Ramos (cell line): Measurements from ENCODE around the gene ADCY5.

Source experiments
- in situ Hi-C: fragments of 300-500 bp; cut with MboI; formaldehyde crosslinking; loops from one replicate; pipeline ENCODE4 v1.14.3; 2022; ENCODE audit warnings: low sequenced_read_pairs; ENCODE audit not compliant: unreplicated experiment

ADCY5 gene

DNA sequence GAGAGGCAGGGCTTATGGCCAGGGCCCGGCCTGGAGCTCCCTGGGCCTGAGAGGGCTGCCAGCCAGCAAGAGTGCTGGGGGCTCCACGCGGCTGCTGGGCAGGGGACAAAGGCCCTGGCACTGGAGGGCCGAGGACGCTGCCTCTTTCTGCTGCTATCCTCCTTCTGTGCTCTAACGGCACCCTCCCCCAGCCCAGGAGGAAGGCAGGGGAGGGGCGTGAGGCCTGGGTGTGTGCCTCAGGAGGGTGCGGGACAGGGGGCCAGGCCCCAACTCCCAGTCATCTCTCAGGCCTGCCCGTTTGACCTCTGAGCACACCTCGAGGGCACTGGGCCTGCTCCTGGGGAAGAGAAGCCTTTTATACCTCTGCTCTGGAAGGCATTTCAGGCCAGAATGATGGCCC lies 115.5 kb downstream of the ADCY5 start:
- in situ Hi-C loops: loop anchor here (25.0 kb wide), 1 partner anchor 154 kb away; no protein-coding TSS in a partner anchor

DNA sequence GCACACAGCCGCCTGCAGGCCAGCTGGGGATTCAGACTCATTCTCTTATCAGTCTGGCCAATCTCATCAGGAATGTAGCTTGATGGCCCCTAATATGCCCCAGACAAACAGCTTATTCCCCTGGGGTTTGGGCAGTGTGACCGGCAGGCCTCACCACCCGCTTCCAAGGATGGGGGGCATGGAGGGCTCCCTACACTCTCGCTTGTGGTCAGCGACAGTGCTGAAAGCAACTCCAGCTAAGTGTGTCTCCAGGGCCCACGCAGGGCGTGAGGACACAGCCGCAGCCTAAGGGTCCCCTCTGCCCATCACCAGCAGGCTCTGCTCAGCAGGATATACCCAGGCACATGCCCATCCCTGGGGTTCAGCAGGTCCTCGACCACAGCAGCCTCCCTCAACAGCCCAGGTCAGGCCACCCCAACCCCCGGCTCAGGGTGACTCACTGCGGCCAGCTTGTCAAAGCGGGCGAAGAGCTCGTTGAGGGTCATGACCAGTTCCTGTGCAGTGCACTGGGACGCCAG lies 116.7 kb downstream of the ADCY5 start:
- in situ Hi-C loops: loop anchor here (25.0 kb wide), 1 partner anchor 155 kb away; no protein-coding TSS in a partner anchor

DNA sequence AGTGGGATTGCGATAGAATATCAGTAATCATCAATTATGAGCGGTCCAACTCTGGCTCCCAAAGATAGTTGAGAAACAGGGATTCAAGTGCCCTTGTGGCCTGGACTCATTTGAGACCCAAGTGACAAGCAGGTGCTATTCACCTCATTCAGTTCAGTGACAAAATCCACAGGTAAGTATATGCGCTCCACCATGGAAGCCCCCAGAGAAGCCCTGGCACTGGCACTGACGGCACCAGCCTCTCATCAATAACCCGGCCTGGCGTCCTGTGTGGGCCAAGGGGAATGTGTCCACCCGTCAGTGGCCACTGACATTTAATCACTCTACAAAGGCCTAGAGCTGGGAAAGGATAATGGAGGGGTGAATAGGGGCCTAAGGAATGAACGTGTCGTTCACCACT lies 117.2 kb downstream of the ADCY5 start:
- in situ Hi-C loops: loop anchor here (25.0 kb wide), 1 partner anchor 156 kb away; no protein-coding TSS in a partner anchor

DNA sequence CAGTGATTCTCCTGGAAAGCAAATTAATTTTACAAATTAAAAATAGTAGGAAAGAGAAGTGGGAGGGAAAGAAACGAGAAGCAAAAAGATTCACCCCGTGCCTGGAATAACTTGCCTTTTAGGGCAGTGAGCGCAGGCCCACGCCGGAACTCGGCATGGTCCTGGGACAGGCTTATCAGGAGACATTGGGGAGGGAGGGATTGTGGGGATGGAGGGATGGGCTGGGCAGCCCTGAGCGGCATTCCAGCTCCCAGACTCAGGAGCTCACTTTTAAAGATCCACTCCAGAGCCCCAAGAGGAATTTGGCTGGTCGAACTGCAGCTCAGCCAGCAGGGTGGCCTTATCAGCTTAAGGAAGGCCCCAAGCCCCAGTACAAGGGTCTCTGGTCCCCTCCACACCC lies 117.9 kb downstream of the ADCY5 start:
- in situ Hi-C loops: loop anchor here (25.0 kb wide), 1 partner anchor 156 kb away; no protein-coding TSS in a partner anchor

DNA sequence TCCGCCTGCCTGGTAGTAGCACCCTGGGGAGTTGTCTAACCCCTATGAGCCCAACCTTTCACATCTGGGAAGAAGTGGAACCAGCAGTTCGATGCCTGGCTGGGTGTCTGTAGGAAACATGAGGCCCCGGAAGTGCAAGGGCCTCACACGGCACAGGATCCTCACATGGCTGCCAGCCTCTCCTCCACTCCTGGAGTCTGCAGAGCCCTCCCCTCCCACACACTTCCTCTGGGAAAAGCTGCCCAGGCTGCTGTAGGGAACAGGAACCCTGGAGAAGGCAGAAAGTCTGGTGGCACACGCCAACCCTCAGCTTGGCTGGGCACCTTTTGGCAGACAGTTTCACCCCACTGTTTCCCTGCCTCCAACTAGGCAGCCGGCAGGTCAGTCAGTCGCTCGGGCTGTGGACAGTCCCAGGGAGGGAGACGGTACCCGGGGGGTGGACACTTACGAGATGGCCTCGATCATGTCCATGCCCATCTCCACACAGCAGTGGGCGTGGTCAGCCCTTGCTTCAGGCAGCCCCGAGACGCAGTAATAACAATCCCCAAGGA lies 118.4 kb downstream of the ADCY5 start:
- in situ Hi-C loops: loop anchor here (25.0 kb wide), 1 partner anchor 157 kb away; no protein-coding TSS in a partner anchor

DNA sequence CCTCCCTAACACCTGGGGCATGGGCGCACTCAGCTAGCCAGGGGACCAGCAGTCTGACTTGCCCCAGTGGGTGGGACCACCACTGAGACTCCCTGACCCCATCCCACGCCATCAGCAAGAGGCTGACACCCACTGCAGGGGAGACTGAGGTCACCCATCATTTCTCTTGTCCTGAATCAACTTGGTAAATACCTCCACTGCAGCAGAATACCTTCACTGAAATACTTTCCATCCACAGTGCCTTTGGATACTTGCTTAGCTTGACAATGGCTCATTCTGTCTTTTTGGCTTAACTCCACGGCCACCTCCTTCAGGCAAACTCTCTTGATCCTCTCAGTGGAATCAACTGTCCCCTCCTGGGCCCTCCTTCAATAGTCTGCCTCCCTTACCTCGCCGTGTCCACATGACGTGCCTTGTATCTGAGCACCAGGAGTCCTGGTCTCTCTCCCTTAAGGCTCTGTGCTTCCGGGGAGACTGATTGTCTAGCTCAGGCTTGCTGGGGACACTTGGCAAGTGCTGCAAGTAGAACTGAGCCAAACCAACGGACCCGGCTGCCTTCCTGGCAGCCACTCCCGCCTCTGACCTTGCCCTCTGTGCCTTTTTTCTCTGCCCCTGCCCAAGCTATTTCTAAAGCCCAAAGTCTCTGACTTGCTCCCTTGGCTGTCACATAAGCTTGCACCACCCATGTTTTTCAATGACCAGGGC lies 119.1 kb downstream of the ADCY5 start:
- in situ Hi-C loops: loop anchor here (25.0 kb wide), 1 partner anchor 158 kb away; no protein-coding TSS in a partner anchor

DNA sequence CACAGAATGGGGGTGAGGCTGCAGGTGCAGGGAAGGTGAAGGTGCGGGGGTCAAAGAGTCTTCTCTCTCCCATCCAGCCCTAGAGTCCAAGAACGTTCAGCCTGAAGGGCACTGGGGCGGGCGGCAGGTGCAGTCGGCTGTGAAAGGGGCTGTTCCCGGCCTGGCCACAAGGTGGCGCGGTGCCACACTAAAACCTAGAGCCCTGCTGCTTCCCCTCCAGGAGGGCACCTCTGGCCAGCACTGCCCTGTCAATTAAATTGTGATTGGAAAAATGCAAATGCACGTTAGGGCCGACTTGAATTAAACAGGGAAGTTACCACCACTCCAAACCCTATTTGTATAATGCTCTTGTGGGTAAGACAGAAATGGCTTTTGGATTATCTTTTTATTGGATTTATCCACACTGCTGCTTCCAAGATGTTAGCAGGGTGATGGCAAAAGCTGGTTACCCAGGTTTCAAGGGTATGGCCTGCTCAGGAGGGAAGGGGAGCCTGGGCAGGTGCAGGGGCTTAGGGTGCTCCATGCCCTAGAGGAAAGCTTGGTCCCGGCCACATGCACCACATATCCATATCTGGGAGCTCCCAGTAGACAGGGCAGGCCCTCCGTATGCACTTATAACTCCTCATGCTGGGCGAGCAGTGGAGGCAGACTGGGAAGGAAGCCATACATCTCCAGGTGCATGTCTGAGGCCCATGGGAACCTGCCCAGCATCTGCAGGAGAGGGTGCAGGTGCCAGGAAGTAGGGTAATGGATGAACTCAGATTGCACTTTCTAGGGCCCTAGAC lies 119.8 kb downstream of the ADCY5 start:
- in situ Hi-C loops: loop anchor here (25.0 kb wide), 1 partner anchor 158 kb away; no protein-coding TSS in a partner anchor

DNA sequence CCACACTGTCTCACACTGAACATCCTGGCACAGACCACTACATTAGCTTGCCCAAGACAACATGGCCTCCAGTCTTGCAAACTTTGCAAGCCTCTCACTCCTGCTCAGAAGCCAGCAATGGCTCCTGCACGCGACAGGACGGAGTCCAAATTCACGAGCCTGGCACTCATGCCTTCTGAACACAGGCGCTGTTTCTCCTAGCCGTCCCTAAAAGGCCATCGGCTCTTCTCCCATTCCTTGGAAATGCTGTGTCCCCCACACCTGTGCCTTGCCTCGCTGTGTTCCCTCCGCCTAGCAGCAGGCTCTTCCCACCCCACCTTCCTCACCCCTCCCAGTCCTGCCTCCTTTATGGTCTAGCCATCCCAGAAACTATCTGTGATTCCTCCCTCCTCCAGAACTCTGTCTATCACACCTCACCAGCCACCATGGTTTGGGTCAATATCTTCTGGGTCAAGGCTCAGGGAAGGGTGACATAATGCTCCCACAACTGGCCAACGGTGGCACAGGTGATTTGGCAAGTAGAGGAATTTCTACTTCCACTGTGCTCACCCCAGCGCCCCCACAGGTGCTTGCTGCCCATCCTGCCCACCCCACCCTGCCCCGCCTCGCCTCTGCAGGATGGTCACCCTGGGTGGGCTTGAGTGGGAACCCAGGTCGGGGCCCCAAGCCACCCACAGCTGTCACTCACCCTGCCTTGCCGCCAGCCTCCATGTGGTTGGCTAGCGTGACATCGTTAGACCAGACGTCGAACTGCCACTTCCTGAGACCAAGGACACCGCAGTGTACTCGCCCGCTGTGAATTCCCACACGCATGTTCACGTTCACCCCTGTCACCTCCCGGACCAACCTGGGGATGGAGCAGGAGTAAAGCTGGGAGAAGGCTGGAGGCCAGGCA lies 120.7 kb downstream of the ADCY5 start:
- in situ Hi-C loops: loop anchor here (25.0 kb wide), 1 partner anchor 159 kb away; no protein-coding TSS in a partner anchor

DNA sequence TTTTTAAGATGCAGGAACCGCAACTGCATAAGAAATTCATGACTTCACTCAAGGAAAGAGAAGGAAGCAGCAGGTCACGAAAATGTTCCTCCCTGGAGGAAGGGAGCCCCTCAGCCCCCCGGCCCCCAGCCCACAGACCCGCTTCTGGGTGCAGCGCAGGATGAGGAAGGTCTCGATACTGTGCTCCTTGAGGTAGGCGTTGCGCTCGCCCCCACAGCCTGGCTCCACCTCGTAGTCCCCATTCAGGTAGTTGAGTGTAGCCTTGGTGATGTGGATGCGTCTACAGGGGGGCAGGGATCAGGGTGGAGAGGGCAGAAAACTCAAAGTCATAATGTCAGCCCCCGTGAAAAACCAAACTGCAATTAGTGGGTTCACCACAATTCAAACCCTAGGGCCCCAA lies 121.4 kb downstream of the ADCY5 start:
- in situ Hi-C loops: loop anchor here (25.0 kb wide), 1 partner anchor 160 kb away; no protein-coding TSS in a partner anchor

DNA sequence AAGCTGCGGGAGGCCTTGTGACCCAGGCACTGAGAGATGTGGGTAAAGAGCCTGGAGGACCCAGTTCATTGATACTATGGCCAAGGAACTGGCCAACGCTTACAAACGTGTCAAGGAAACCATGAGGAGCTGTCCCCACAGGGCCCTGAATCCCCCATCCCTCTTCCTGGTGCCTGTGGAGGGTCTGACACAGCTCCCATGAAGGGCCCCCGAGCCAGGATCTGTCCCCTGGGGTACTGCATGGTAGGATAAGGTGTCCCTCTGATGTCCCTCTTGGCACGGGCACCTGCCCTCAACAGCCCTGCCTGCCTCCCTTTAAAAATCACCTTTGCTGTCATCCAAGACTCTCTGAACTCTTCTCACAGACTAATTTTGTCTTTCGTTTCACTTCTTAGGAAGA lies 122.4 kb downstream of the ADCY5 start:
- in situ Hi-C loops: loop anchor here (25.0 kb wide), 1 partner anchor 161 kb away; no protein-coding TSS in a partner anchor

DNA sequence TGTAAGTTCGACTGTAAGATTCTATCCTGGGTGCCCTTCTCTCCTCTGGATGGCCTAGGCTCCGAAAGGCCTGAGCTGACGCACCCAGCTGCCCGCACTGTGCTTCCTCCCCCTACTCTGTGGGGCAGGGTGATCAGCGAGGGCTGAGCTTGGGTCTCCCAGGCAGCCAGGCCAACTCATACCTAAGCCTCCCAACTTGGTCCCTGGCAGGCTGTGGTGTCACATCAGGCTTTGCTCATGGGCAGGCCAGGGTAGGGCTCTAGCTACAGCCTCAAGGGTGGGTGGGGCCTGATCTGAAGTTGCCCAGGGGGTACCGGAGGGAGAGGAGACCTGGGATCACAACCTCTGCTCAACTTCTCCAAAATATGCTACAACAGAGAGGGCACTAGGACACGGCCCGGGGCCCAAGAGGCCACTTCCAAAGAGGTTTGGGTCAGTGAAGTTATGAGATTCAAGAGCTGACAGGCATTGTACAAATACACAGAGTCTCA lies 123.1 kb downstream of the ADCY5 start:
- in situ Hi-C loops: loop anchor here (25.0 kb wide), 1 partner anchor 161 kb away; no protein-coding TSS in a partner anchor

DNA sequence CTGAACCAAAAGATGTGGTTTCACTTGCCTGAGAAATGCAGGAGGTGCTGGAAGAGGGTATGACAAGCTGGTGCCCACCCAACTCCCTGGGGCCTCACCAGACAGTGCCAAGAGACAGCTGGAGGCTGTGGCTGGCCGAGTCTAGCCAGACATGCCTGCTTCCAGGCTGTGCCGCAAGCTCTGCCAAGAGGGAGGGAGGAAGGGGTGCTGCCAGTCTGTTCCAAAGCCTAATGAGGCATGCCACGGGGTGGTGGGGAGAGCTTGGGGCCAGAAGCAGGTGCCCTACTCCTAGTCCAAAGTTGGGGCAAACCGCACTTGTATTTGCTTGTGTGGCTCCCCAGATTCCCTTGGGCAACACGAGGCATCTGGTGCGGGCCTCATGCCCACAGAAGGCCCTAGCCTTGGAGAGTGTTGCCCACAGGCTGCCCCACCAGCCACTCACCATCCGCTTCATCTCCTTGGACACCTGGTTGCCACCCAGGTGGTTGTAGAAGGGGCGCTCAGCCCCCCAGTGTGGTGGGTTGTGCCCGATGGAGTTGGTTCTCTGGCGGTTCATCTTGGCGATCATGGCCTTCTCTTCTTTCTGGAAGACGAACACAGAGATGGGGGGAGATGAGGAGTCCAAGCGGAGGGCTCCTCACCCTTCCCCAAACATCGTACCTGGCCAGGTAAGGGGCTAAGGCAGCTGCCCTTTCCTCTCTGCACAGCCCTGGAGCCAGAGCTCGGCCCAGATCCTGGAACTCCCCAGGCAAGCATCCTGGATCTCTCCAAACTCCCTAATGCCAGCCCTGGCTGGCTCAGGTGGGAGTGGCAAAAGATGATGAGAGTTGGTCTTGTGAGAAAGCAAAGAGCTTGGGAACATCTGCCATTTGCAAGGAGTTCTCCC lies 123.8 kb downstream of the ADCY5 start:
- in situ Hi-C loops: loop anchor here (25.0 kb wide), 1 partner anchor 162 kb away; no protein-coding TSS in a partner anchor

DNA sequence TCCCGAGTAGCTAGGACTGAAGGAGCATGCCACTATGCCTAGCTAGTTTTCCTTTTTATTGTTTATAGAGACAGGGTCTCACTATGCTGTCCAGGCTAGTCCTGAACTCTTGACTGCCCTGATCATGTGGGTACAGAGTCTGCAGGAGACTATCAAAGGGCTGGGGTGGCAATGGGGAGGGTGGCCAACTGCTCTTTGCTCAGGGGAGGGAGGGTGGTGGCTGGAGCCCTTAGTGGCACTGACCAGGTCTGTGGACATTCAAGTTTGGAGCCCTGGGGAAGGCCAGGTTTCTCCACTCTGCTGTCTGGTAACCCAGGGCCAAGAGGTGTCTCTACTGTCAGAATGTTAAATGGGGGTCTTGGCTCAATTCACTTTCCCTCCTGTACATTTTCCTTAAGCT lies 125.1 kb downstream of the ADCY5 start:
- in situ Hi-C loops: no loop called here

DNA sequence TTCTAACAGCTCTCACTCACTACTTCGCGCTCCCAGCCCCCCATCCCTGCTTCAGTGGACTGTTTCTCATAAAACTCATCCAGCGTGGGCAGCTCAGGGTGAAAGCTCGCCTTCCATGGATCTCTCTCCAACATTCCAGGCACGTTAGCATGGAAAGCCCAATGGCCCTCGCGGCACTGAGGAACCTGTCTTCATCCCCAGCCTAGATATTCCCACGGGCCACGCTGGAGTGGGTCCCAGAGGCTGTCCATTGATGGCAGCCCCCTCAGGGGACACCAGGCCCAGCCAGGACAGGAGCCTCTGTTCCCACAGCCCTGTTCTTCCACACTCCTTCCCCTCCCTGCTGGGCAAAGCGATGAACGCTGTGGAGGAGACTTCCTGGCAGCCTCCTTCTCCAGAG lies 126.0 kb downstream of the ADCY5 start:
- in situ Hi-C loops: no loop called here

DNA sequence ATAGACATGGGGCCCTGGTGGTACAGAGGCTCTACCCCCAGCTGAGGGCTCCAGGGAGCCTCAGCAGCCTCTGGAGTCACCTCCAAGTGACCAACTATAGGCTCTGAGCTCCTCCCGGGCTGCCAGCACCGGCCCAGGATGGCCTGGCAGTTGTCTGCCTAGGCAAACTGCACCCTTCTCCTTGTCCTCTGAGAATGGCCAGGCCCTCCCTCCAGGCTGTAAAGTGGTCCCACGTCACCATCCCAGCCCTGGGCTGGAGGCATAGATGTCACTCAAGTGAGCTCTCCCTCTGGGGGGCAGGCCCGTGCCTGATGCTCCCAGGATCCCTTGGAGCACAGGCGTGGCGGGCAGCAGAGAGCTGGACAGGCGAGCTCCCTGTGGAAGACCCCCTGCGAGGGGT lies 127.1 kb downstream of the ADCY5 start:
- in situ Hi-C loops: no loop called here

DNA sequence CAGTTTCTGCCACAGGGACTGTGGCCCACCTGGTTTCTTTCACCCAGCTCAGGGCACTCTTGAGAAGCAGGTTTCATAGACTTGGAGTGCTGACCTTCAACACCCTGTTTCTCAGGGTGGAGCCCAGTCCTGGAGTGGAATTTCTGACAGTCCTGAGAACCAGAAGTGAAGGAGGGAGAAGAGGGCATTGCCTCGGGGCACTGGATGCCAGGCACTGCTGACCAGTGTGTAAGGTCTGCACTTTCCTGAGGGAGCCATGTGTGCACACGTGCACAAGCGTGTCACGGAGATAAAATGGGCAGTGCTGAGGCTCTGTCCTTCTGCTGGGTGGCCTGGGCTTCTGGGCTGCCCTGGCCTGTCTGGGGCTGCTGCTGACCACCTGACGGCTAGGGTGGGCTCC lies 128.7 kb downstream of the ADCY5 start:
- in situ Hi-C loops: no loop called here

DNA sequence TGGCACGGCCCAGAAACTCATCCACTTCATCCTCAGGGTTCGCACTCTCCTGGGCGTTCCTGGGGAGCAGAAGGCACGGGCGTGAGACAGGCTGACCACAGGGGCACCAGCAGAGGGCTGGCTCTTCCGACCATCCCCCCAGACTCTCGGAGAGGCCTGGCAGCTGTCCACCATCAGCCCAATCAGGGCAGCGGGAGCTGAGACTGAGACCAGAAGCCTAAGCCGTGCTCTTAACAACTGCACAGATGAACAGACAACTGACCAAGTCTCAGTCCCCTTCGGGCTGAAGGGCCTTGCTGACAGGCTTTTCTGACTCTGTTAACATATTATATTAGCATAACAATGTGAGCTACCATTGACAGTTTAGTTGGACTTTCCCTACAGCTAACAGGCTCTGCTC lies 129.1 kb downstream of the ADCY5 start:
- in situ Hi-C loops: no loop called here

DNA sequence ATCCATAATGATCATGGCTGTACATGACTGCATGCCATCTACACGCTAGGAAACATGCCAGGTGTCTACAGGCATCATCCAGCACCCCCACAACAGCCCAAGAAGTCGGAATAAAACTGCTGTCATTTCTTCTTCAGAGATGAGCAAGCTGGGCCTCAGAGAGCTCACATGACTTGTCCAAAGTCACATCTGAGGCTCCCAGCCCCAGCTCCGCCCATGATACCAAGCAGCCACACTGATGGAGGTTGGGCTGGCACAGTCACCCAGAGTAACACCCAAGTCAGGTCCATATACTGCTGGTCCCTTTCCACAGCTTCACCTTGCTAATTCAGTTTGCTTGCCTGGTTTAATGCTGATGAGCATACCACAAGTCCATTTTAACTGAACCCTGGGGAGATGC lies 130.5 kb downstream of the ADCY5 start:
- in situ Hi-C loops: no loop called here
